ENCODE measurements around the gene FAHD2B. TPM values are rescaled to one million over a fixed set of nuclear protein-coding genes. Genes with fewer than 3 reads are reported as not detected.
"Not testable (repeated sequence)": the region's sequence is repeated elsewhere in the genome, so short reads cannot be mapped to it uniquely, and the experiment has no call there.

Gene FAHD2B
- total RNA-seq (10 to 100 TPM; 13.0 to 17.9 TPM), polyA plus RNA-seq (10 to 100 TPM; 16.3 to 18.8 (median 17.0) TPM), total RNA-seq (4.6 to 11.3 (median 8.5) reads per million in 6 experiments)

GRCh38 chr2:97094772-97095611 is at the start of gene FAHD2B:
Gene FAHD2B (minus strand): TSS chr2:97094882. CDS start chr2:97091706, 3,176 bp downstream.
- ATAC-seq (peak; percentile 95), DNase-seq (peak; percentile 63 to 93 (median 80))
- H3K4me1 Mint-ChIP-seq, result peaks cover 6 to 13% (median 10%) of the 10 kb centered on the region in 4 donors
- H3K4me3 Mint-ChIP-seq, result peak within 1 kb of the TSS; percentile 70 to 83 (median 80)
- peak within 1 kb of the TSS; percentile 25 to 91 (median 86) for H3K27ac Mint-ChIP-seq
- H3K9me3 Mint-ChIP-seq, POLR2A ChIA-PET, H3K27me3 Mint-ChIP-seq, H3K36me3 Mint-ChIP-seq: not testable (repeated sequence)

GRCh38 chr2:97144016-97144415 is 49.3 kb upstream of the FAHD2B start:
- H3K9me3 Mint-ChIP-seq, H3K27ac Mint-ChIP-seq, DNase-seq, POLR2A ChIA-PET, ATAC-seq, H3K27me3 Mint-ChIP-seq, H3K4me3 Mint-ChIP-seq, H3K4me1 Mint-ChIP-seq: not testable (repeated sequence)
- H3K36me3 Mint-ChIP-seq, result peaks cover 0 to 56% (median 19%) of the 10 kb centered on the region in 3 donors

- ATAC-seq, DNase-seq, H3K4me1 Mint-ChIP-seq, H3K27me3 Mint-ChIP-seq, H3K27ac Mint-ChIP-seq, H3K9me3 Mint-ChIP-seq, POLR2A ChIA-PET, H3K4me3 Mint-ChIP-seq: not testable (repeated sequence)
- H3K36me3 Mint-ChIP-seq, result peaks cover 6 to 41% (median 19%) of the 10 kb centered on the region in 3 donors
Measured at GRCh38 chr2:97129090-97129489, 34.4 kb upstream of the FAHD2B start.

GRCh38 chr2:97113882-97114255 is 19.2 kb upstream of the FAHD2B start:
- not testable (repeated sequence) for ATAC-seq, H3K36me3 Mint-ChIP-seq, H3K4me1 Mint-ChIP-seq, H3K9me3 Mint-ChIP-seq
- Mint-ChIP-seq H3K4me3 (peak overlapping the region; percentile 90 to 99 (median 99)), H3K27ac (peak overlapping the region; percentile 94 to 100 (median 99)), H3K27me3 (peaks cover 0 to 20% (median 5%) of the 10 kb centered on the region in 5 donors)
- POLR2A ChIA-PET, result interaction anchor here (1.5 to 2.4 kb wide), 3 partner anchors 151 to 577 kb away, joined by 5 to 29 read pairs (median 26); partner anchors contain the start of genes ANKRD39 and ARID5A
- peak in 1 of 10 donors; percentile 10 for DNase-seq

- ATAC-seq, result peak; percentile 88 to 89
- H3K9me3 Mint-ChIP-seq, H3K4me1 Mint-ChIP-seq, H3K36me3 Mint-ChIP-seq: not testable (repeated sequence)
- Mint-ChIP-seq H3K27ac (peak within 1 kb of the TSS; percentile 94 to 100 (median 99)), H3K4me3 (peak within 1 kb of the TSS; percentile 95 to 99 (median 99)), H3K27me3 (peaks cover 0 to 26% (median 7%) of the 10 kb centered on the region in 5 donors)
- POLR2A ChIA-PET, result interaction anchor here (0.6 to 2.4 kb wide), 9 partner anchors 150 to 722 kb away, joined by 3 to 29 read pairs (median 4); partner anchors contain the start of genes ANKRD39, ARID5A and CNNM3
- DNase-seq, result peak; percentile 72 to 91 (median 83)
Measured at GRCh38 chr2:97113050-97113881, 18.6 kb upstream of the FAHD2B start, which contains the start of gene ANKRD36. Gene ANKRD36 (plus strand): TSS chr2:97113153. CDS start chr2:97113740, 587 bp downstream.

GRCh38 chr2:97112320-97113049 is 17.8 kb upstream of the FAHD2B start:
- Mint-ChIP-seq H3K27ac (peak overlapping the region; percentile 87 to 98 (median 96)), H3K4me3 (peak overlapping the region; percentile 84 to 97 (median 94)), H3K27me3 (peaks cover 0 to 27% (median 7%) of the 10 kb centered on the region in 5 donors)
- H3K9me3 Mint-ChIP-seq, H3K4me1 Mint-ChIP-seq, H3K36me3 Mint-ChIP-seq: not testable (repeated sequence)
- DNase-seq (peak; percentile 26 to 80 (median 63)), ATAC-seq (peak; percentile 58 to 61)
- POLR2A ChIA-PET, result interaction anchor here (0.6 to 2.4 kb wide), 9 partner anchors 149 to 721 kb away, joined by 3 to 29 read pairs (median 4); partner anchors contain the start of genes ANKRD39, ARID5A and CNNM3

GRCh38 chr2:97111246-97111645 is 16.6 kb upstream of the FAHD2B start:
- POLR2A ChIA-PET, H3K4me3 Mint-ChIP-seq, H3K27ac Mint-ChIP-seq, H3K9me3 Mint-ChIP-seq, H3K4me1 Mint-ChIP-seq, DNase-seq, H3K36me3 Mint-ChIP-seq, ATAC-seq: not testable (repeated sequence)
- H3K27me3 Mint-ChIP-seq, result peaks cover 0 to 27% (median 10%) of the 10 kb centered on the region in 5 donors

- H3K9me3 Mint-ChIP-seq, result peaks cover 0 to 12% (median 7%) of the 10 kb centered on the region in 9 donors
- H3K36me3 Mint-ChIP-seq, POLR2A ChIA-PET, H3K4me1 Mint-ChIP-seq, DNase-seq, H3K4me3 Mint-ChIP-seq, ATAC-seq, H3K27ac Mint-ChIP-seq: not testable (repeated sequence)
- peaks cover 3 to 49% (median 24%) of the 10 kb centered on the region in 5 donors for H3K27me3 Mint-ChIP-seq
Measured at GRCh38 chr2:97106878-97107277, 12.2 kb upstream of the FAHD2B start.

GRCh38 chr2:97098786-97099372 is 4.2 kb upstream of the FAHD2B start:
- ATAC-seq, POLR2A ChIA-PET, H3K4me3 Mint-ChIP-seq, DNase-seq, H3K9me3 Mint-ChIP-seq, H3K36me3 Mint-ChIP-seq: not testable (repeated sequence)
- H3K4me1 Mint-ChIP-seq, result peaks cover 4 to 10% (median 9%) of the 10 kb centered on the region in 4 donors
- H3K27ac Mint-ChIP-seq, result peak overlapping the region in 1 of 10 donors; percentile 70
- H3K27me3 Mint-ChIP-seq, result peaks cover 8 to 25% (median 10%) of the 10 kb centered on the region in 5 donors

GRCh38 chr2:97095661-97096060 is 979 bp upstream of the FAHD2B start:
- DNase-seq (no peak), ATAC-seq (no peak)
- H3K4me1 Mint-ChIP-seq, result peaks cover 6 to 13% (median 10%) of the 10 kb centered on the region in 4 donors
- no peaks in the 10 kb centered on the region for H3K9me3 Mint-ChIP-seq
- POLR2A ChIA-PET, result no interaction called here
- no peaks in the 10 kb centered on the region for H3K36me3 Mint-ChIP-seq
- H3K4me3 Mint-ChIP-seq, result peak overlapping the region; percentile 70 to 83 (median 80)
- H3K27ac Mint-ChIP-seq, result peak overlapping the region in 9 of 10 donors; percentile 53 to 91 (median 88)
- H3K27me3 Mint-ChIP-seq, result peaks cover 3 to 14% (median 7%) of the 10 kb centered on the region in 5 donors

GRCh38 chr2:97093983-97094771 is 505 bp downstream of the FAHD2B start:
- H3K9me3 Mint-ChIP-seq, H3K27me3 Mint-ChIP-seq, POLR2A ChIA-PET, H3K36me3 Mint-ChIP-seq: not testable (repeated sequence)
- DNase-seq, result peak in 1 of 10 donors; percentile 9
- H3K4me3 Mint-ChIP-seq, result peak overlapping the region; percentile 15 to 81 (median 59)
- peak; percentile 19 to 22 for ATAC-seq
- H3K27ac Mint-ChIP-seq, result peak overlapping the region in 3 of 10 donors; percentile 32 to 57 (median 37)
- peaks cover 6 to 13% (median 10%) of the 10 kb centered on the region in 4 donors for H3K4me1 Mint-ChIP-seq
